Vagina (tissue), 2 donors: ENCODE results near the gene TEDC1. TPM values are rescaled to one million over a fixed set of nuclear protein-coding genes. Genes with fewer than 3 reads are reported as not detected.

ENCODE experiments used
- DNase-seq, 2 donors: peaks; one replicate each; pipeline ENCODE4 v3.0.0-alpha.2; 2017; ENCODE audit errors: extremely low spot score in 2 of 2
- H3K27ac ChIP-seq: fragments of 200-600 bp; sonication (generic); one replicate; pipeline ENCODE4 v1.5.1; 2019
- H3K27me3 ChIP-seq: fragments of 200-600 bp; sonication (generic); one replicate; pipeline ENCODE4 v1.5.1; 2019
- H3K36me3 ChIP-seq, 2 donors: fragments of 200-600 bp; sonication (generic); one replicate each; pipeline ENCODE4 v1.5.1; 2017 to 2019
- H3K4me1 ChIP-seq: fragments of 200-600 bp; sonication (generic); one replicate; pipeline ENCODE4 v1.5.1; 2019
- H3K4me3 ChIP-seq, 2 donors: fragments of 200-600 bp; sonication (generic); 1 replicate in 1 of 2; 2 replicates in 1 of 2; pipeline ENCODE4 v1.5.1; 2016 to 2019
- H3K9me3 ChIP-seq: fragments of 200-600 bp; sonication (generic); one replicate; pipeline ENCODE4 v1.5.1; 2019
- CTCF ChIP-seq, 3 experiments: fragments of 450-650 bp in 2 of 3; fragments of 200-600 bp in 1 of 3; sonication (generic) in 1 of 3; IDR thresholded peaks; one replicate each; pipeline ENCODE4 v1.5.1; 2017 to 2019; ENCODE audit warnings: antibody characterized with exemption in 3 of 3, mild to moderate bottlenecking in 2 of 3, moderate library complexity in 2 of 3
- POLR2A ChIP-seq, 2 donors: fragments of 450-650 bp; IDR thresholded peaks; one replicate each; pipeline ENCODE4 v1.6.1; 2017; ENCODE audit warnings: antibody characterized with exemption in 2 of 2, mild to moderate bottlenecking in 2 of 2, moderate library complexity in 2 of 2
- POLR2AphosphoS5 ChIP-seq, 2 donors: sonication (generic); formaldehyde crosslinking; IDR thresholded peaks; one replicate each; pipeline ENCODE4 v1.9.0; 2017; ENCODE audit warnings: antibody characterized with exemption in 2 of 2, mild to moderate bottlenecking in 2 of 2, low read depth in 1 of 2; ENCODE audit not compliant: insufficient read depth in 1 of 2
- intact Hi-C: fragments of 100-400 bp; cut with DNase I; formaldehyde crosslinking; loops from one replicate; pipeline ENCODE4 v1.15.1; 2023
- total RNA-seq: library from RNA; depleted of rRNA; stranded (reverse); fragments of >200 nt; gene quantifications from one replicate; pipeline ENCODE4 v1.2.3, GENCODE V29; 2016

The TEDC1 gene
- total RNA-seq, 1 donor from 2014 or later, result 5.9 TPM

GRCh38 chr14:105536691-105537579 is 45.9 kb downstream of the TEDC1 start:
- Histone ChIP-seq H3K27ac (no peak overlapping the region), H3K4me1 (no peaks in the 10 kb centered on the region), H3K27me3 (no peaks in the 10 kb centered on the region), H3K36me3 (no peaks in the 10 kb centered on the region), H3K9me3 (no peaks in the 10 kb centered on the region), H3K4me3 (no peak overlapping the region)
- intact Hi-C loops, result no loop called here
- no peak for TF ChIP-seq POLR2AphosphoS5 (IDR thresholded peaks at IDR 0.05; ENCODE audit: insufficient read depth in 1 of 2, low read depth in 1 of 2)
- TF ChIP-seq POLR2A (IDR thresholded peaks at IDR 0.05), result no peak
- TF ChIP-seq CTCF (IDR thresholded peaks at IDR 0.05), result no peak
- no peak for DNase-seq

GRCh38 chr14:105537580-105538474 is 46.8 kb downstream of the TEDC1 start:
- H3K36me3 ChIP-seq, result no peaks in the 10 kb centered on the region
- H3K4me1 ChIP-seq, result no peaks in the 10 kb centered on the region
- no peaks in the 10 kb centered on the region for H3K27me3 ChIP-seq
- intact Hi-C loops, result no loop called here
- H3K9me3 ChIP-seq, result peaks cover 2% of the 10 kb centered on the region
- TF ChIP-seq POLR2AphosphoS5 (IDR thresholded peaks at IDR 0.05; ENCODE audit: insufficient read depth in 1 of 2, low read depth in 1 of 2) (no peak), POLR2A (IDR thresholded peaks at IDR 0.05) (no peak), CTCF (IDR thresholded peaks at IDR 0.05) (peak; percentile 26 to 86 (median 58))
- no peak for DNase-seq
- H3K4me3 ChIP-seq, result no peak overlapping the region
- no peak overlapping the region for H3K27ac ChIP-seq

- no peak overlapping the region for H3K4me3 ChIP-seq
- no peaks in the 10 kb centered on the region for H3K36me3 ChIP-seq
- H3K9me3 ChIP-seq, result peaks cover 8% of the 10 kb centered on the region
- intact Hi-C loops, result no loop called here
- H3K27ac ChIP-seq, result no peak overlapping the region
- no peaks in the 10 kb centered on the region for H3K4me1 ChIP-seq
- TF ChIP-seq POLR2A (IDR thresholded peaks at IDR 0.05) (no peak), POLR2AphosphoS5 (IDR thresholded peaks at IDR 0.05; ENCODE audit: insufficient read depth in 1 of 2, low read depth in 1 of 2) (no peak), CTCF (IDR thresholded peaks at IDR 0.05) (no peak)
- H3K27me3 ChIP-seq, result no peaks in the 10 kb centered on the region
- DNase-seq, result no peak
Measured at GRCh38 chr14:105538481-105539049, 47.5 kb downstream of the TEDC1 start.

DNA sequence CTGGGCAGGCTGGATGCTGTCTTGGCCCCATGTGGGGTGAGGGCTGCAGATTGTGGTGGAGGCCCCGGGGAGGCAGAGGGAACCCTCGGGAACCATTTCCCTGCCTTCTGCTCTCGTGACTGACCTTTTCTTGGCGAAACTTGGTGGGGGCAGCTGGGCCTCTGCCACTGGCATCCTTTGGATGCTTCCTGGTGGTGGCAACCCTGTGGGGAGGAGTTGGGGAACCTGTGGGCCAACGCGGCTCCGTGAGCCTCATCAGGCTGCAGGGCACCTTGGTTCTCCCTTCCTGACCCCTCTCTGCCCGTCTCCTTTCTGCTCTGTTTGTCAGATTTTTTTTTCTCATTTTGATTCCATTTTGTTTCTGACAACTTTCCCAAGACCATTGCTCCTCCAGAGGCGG is 49.8 kb downstream of the TEDC1 start:
- no peak overlapping the region for H3K4me3 ChIP-seq
- H3K27me3 ChIP-seq, result no peaks in the 10 kb centered on the region
- H3K9me3 ChIP-seq, result peaks cover 8% of the 10 kb centered on the region
- H3K36me3 ChIP-seq, result no peaks in the 10 kb centered on the region
- H3K4me1 ChIP-seq, result no peaks in the 10 kb centered on the region
- TF ChIP-seq POLR2AphosphoS5 (IDR thresholded peaks at IDR 0.05; ENCODE audit: insufficient read depth in 1 of 2, low read depth in 1 of 2), result no peak
- no peak for TF ChIP-seq POLR2A (IDR thresholded peaks at IDR 0.05)
- TF ChIP-seq CTCF (IDR thresholded peaks at IDR 0.05), result no peak
- intact Hi-C loops, result no loop called here
- no peak overlapping the region for H3K27ac ChIP-seq
- no peak for DNase-seq
